Measurements from ENCODE around the gene PSMC6. TPM values are rescaled to one million over a fixed set of nuclear protein-coding genes. Genes with fewer than 3 reads are reported as not detected.

Gene PSMC6
- total RNA-seq, 1 experiment from 2014 or later: 103 TPM

GRCh38 chr14:52695481-52696091 is 11.4 kb upstream of the PSMC6 start, which contains the start of gene ERO1A:
Gene ERO1A, minus strand, starts transcription at chr14:52695558. Its CDS starts 77 bp downstream, at chr14:52695481.
- TF ChIP-seq CTCF (conservative IDR thresholded peaks at IDR 0.05): no peak
- Histone ChIP-seq H2BK20ac (ENCODE audit: low read depth, low read length, poor library complexity, severe bottlenecking) (no peak within 1 kb of the TSS), H3K79me1 (ENCODE audit: insufficient read depth, low read depth, low read length, poor library complexity, severe bottlenecking) (no peaks in the 10 kb centered on the region), H3K23me2 (ENCODE audit: insufficient read length, low read depth, low read length, poor library complexity, severe bottlenecking) (peaks cover 3% of the 10 kb centered on the region), H2BK5ac (ENCODE audit: insufficient read length, low read length) (no peak within 1 kb of the TSS), H3K14ac (ENCODE audit: insufficient read depth, low read length) (peak within 1 kb of the TSS; percentile 69), H3K23ac (ENCODE audit: insufficient read length, low read depth, low read length) (no peak within 1 kb of the TSS), H4K5ac (ENCODE audit: insufficient read length, low read depth, low read length) (no peak within 1 kb of the TSS), H3K9ac (ENCODE audit: extremely low read depth, insufficient read length, low read length) (peak within 1 kb of the TSS; percentile 52), H3T11ph (ENCODE audit: low read length) (no peak within 1 kb of the TSS), H4K91ac (ENCODE audit: insufficient read length, low read depth, low read length) (no peak within 1 kb of the TSS), H3K56ac (ENCODE audit: insufficient read length, low read depth, low read length) (no peak within 1 kb of the TSS), H3K4ac (ENCODE audit: low read depth, low read length) (no peak within 1 kb of the TSS), H2AK5ac (ENCODE audit: insufficient read length, low read length) (no peak within 1 kb of the TSS), H3K4me2 (ENCODE audit: insufficient read depth, insufficient read length, low read length) (peak within 1 kb of the TSS; percentile 71), H3K9me3 (ENCODE audit: control insufficient read depth, low read depth, low read length) (no peaks in the 10 kb centered on the region), H2BK120ac (ENCODE audit: low read depth, low read length, poor library complexity, severe bottlenecking) (no peak within 1 kb of the TSS), H2AFZ (ENCODE audit: low read length) (no peak within 1 kb of the TSS), H2BK15ac (ENCODE audit: low read depth, low read length) (no peak within 1 kb of the TSS), H3K4me1 (ENCODE audit: insufficient read depth, low read length) (0 out of 2 replicates have a peak, but pooled peaks cover 3% of the 10 kb centered on the region), H3K18ac (ENCODE audit: insufficient read length, low read depth, low read length) (peak within 1 kb of the TSS; percentile 32), H2BK12ac (ENCODE audit: insufficient read length, low read depth, low read length) (no peak within 1 kb of the TSS), H3K79me2 (ENCODE audit: insufficient read depth, low read length) (peaks cover 2% of the 10 kb centered on the region; the same call in 1 of the 2 replicates), H3K27ac (ENCODE audit: insufficient read length, low read depth, low read length) (no peak within 1 kb of the TSS), H4K8ac (replicated peaks; ENCODE audit: insufficient read length, low read depth, low read length) (no peak within 1 kb of the TSS), H4K20me1 (ENCODE audit: control insufficient read depth, insufficient read depth, insufficient read length) (no peaks in the 10 kb centered on the region), H3K27me3 (ENCODE audit: insufficient read depth, low read length) (no peaks in the 10 kb centered on the region)
- Mint-ChIP-seq H3K4me3 (peak within 1 kb of the TSS; percentile 86 to 96), H3K36me3 (ENCODE audit: insufficient read depth in 1 of 3, low read depth in 3 of 3) (no peaks in the 10 kb centered on the region; a peak in 1 of 7 replicates), H3K27me3 (ENCODE audit: low read depth) (no peaks in the 10 kb centered on the region; the same call in none of the 2 replicates), H3K9me3 (no peaks in the 10 kb centered on the region), H3K4me1 (peaks cover 19 to 32% of the 10 kb centered on the region in 2 experiments), H3K27ac (peak within 1 kb of the TSS in 2 of 3 experiments; percentile 54 to 76; a peak in 4 of 7 replicates)
- no CpG with 5 or more reads among the region's 78 CpGs for WGBS (ENCODE audit: extremely low coverage, insufficient read length, low lambda C conversion rate)
- DNase-seq: peak; percentile 68

Data from H9 (cell line).